Hepatocyte (in vitro differentiated cells): ENCODE data around the gene PNMA8C. TPM values are rescaled to one million over a fixed set of nuclear protein-coding genes. Genes with fewer than 3 reads are reported as not detected.

Experiments used
- DNase-seq: peaks from one replicate; pipeline ENCODE4 v3.0.0-alpha.2; 2016; ENCODE audit warnings: low spot score
- H2AFZ ChIP-seq: fragments of 200-600 bp; sonication (generic); 2 replicates; pipeline ENCODE4 v1.6.0; 2016; ENCODE audit warnings: antibody characterized with exemption, mild to moderate bottlenecking
- H3K27ac ChIP-seq: fragments of 200-600 bp; sonication (generic); 2 replicates; pipeline ENCODE4 v1.5.1; 2016; ENCODE audit warnings: mild to moderate bottlenecking
- H3K27me3 ChIP-seq: fragments of 200-600 bp; sonication (generic); 2 replicates; pipeline ENCODE4 v1.6.1; 2016
- H3K36me3 ChIP-seq: fragments of 200-600 bp; sonication (generic); replicated peaks from 2 replicates; pipeline ENCODE4 v1.5.1; 2016; ENCODE audit warnings: low read depth; ENCODE audit not compliant: insufficient read depth
- H3K4me1 ChIP-seq: fragments of 200-600 bp; sonication (generic); 2 replicates; pipeline ENCODE4 v1.5.1; 2016; ENCODE audit warnings: mild to moderate bottlenecking, moderate library complexity; ENCODE audit not compliant: insufficient read depth
- H3K4me2 ChIP-seq: fragments of 200-600 bp; sonication (generic); 2 replicates; pipeline ENCODE4 v1.6.0; 2016
- H3K4me3 ChIP-seq: fragments of 200-600 bp; sonication (generic); 2 replicates; pipeline ENCODE4 v1.5.1; 2016; ENCODE audit warnings: mild to moderate bottlenecking
- H3K79me2 ChIP-seq: fragments of 200-600 bp; sonication (generic); 2 replicates; pipeline ENCODE4 v1.6.0; 2017; ENCODE audit warnings: mild to moderate bottlenecking
- H3K9me2 ChIP-seq: fragments of 200-600 bp; sonication (generic); replicated peaks from 2 replicates; pipeline ENCODE4 v1.6.0; 2017; ENCODE audit warnings: mild to moderate bottlenecking; ENCODE audit not compliant: insufficient read depth
- H3K9me3 ChIP-seq: fragments of 200-600 bp; sonication (generic); 2 replicates; pipeline ENCODE4 v1.5.1; 2016; ENCODE audit warnings: low read depth, mild to moderate bottlenecking
- H4K20me1 ChIP-seq: fragments of 200-600 bp; sonication (generic); 2 replicates; pipeline ENCODE4 v1.6.0; 2016; ENCODE audit warnings: mild to moderate bottlenecking; ENCODE audit not compliant: insufficient read depth, poor library complexity, severe bottlenecking
- CTCF ChIP-seq: fragments of 200-600 bp; sonication (generic); IDR thresholded peaks from 2 replicates; pipeline ENCODE4 v1.5.1; 2016; ENCODE audit warnings: antibody characterized with exemption, mild to moderate bottlenecking; ENCODE audit not compliant: poor library complexity
- EZH2 ChIP-seq: fragments of 200-600 bp; sonication (generic); IDR thresholded peaks from 2 replicates; pipeline ENCODE4 v1.6.1; 2016; ENCODE audit warnings: antibody characterized with exemption, mild to moderate bottlenecking, borderline replicate concordance
- EZH2phosphoT487 ChIP-seq: fragments of 200-600 bp; sonication (generic); IDR thresholded peaks from one replicate; pipeline ENCODE4 v1.6.1; 2018; ENCODE audit warnings: antibody characterized with exemption, mild to moderate bottlenecking, low read depth, moderate library complexity; ENCODE audit not compliant: unreplicated experiment, severe bottlenecking
- WGBS: methylation state at CpG from one replicate; pipeline ENCODE4 v1.1.6; 2016; ENCODE audit warnings: low lambda C conversion rate; ENCODE audit errors: missing lambda C conversion rate; 5-methylcytosine and 5-hydroxymethylcytosine counted together
- polyA plus RNA-seq: library from polyadenylated mRNA; unstranded; fragments of >200 nt; fragmentation: Nextera tagmentation; extraction: Ambion mirVana; gene quantifications from 2 replicates; pipeline ENCODE4 v1.2.1, GENCODE V29; 2016
- total RNA-seq: library from RNA; depleted of rRNA; stranded (reverse); fragments of >200 nt; gene quantifications from 2 replicates; pipeline ENCODE4 v1.2.3, GENCODE V29; 2014

PNMA8C gene
- total and polyA plus RNA-seq, 2 experiments from 2014 or later, result 0.27 TPM; not detected in 1

GRCh38 chr19:46450737-46451136 lies 22.0 kb upstream of the PNMA8C start:
- Histone ChIP-seq H3K4me1 (no peaks in the 10 kb centered on the region), H2AFZ (no peak overlapping the region), H3K9me3 (no peaks in the 10 kb centered on the region), H3K27ac (no peak overlapping the region), H3K9me2 (no peaks in the 10 kb centered on the region), H3K4me3 (no peak overlapping the region), H3K79me2 (no peaks in the 10 kb centered on the region), H3K4me2 (no peak overlapping the region), H3K27me3 (no peaks in the 10 kb centered on the region), H4K20me1 (no peaks in the 10 kb centered on the region), H3K36me3 (no peaks in the 10 kb centered on the region)
- WGBS, result 86% methylated on average over 5 of the region's 5 CpGs
- TF ChIP-seq CTCF, result no peak
- TF ChIP-seq EZH2phosphoT487, result no peak
- no peak for TF ChIP-seq EZH2
- no peak for DNase-seq

GRCh38 chr19:46449228-46449627 lies 20.5 kb upstream of the PNMA8C start:
- no peaks in the 10 kb centered on the region for H3K27me3 ChIP-seq
- no peaks in the 10 kb centered on the region for H3K36me3 ChIP-seq
- TF ChIP-seq CTCF (no peak), EZH2 (no peak), EZH2phosphoT487 (no peak)
- no peaks in the 10 kb centered on the region for H3K9me3 ChIP-seq
- no peak overlapping the region for H3K4me3 ChIP-seq
- 61% methylated on average over 7 of the region's 7 CpGs for WGBS
- no peaks in the 10 kb centered on the region for H3K79me2 ChIP-seq
- no peaks in the 10 kb centered on the region for H3K9me2 ChIP-seq
- H2AFZ ChIP-seq, result no peak overlapping the region
- no peaks in the 10 kb centered on the region for H4K20me1 ChIP-seq
- no peak for DNase-seq
- H3K27ac ChIP-seq, result no peak overlapping the region
- H3K4me1 ChIP-seq, result no peaks in the 10 kb centered on the region
- H3K4me2 ChIP-seq, result no peak overlapping the region

- no peak overlapping the region for H3K4me3 ChIP-seq
- TF ChIP-seq CTCF (no peak), EZH2phosphoT487 (no peak), EZH2 (no peak)
- H3K9me2 ChIP-seq, result no peaks in the 10 kb centered on the region
- H3K27ac ChIP-seq, result no peak overlapping the region
- no peaks in the 10 kb centered on the region for H3K4me1 ChIP-seq
- 95% methylated on average over 10 of the region's 10 CpGs for WGBS
- H3K36me3 ChIP-seq, result no peaks in the 10 kb centered on the region
- no peak overlapping the region for H2AFZ ChIP-seq
- H4K20me1 ChIP-seq, result no peaks in the 10 kb centered on the region
- H3K27me3 ChIP-seq, result no peaks in the 10 kb centered on the region
- H3K9me3 ChIP-seq, result no peaks in the 10 kb centered on the region
- no peaks in the 10 kb centered on the region for H3K79me2 ChIP-seq
- no peak for DNase-seq
- no peak overlapping the region for H3K4me2 ChIP-seq
Observed at GRCh38 chr19:46448601-46449000, 19.9 kb upstream of the PNMA8C start.

GRCh38 chr19:46447824-46448223 lies 19.1 kb upstream of the PNMA8C start:
- Histone ChIP-seq H4K20me1 (no peaks in the 10 kb centered on the region), H3K4me3 (no peak overlapping the region), H3K9me2 (no peaks in the 10 kb centered on the region), H3K4me1 (peaks cover 1% of the 10 kb centered on the region), H3K4me2 (no peak overlapping the region), H3K27ac (no peak overlapping the region), H3K79me2 (no peaks in the 10 kb centered on the region), H3K9me3 (no peaks in the 10 kb centered on the region), H3K36me3 (no peaks in the 10 kb centered on the region), H2AFZ (no peak overlapping the region), H3K27me3 (no peaks in the 10 kb centered on the region)
- WGBS, result 87% methylated on average over 5 of the region's 5 CpGs
- no peak for DNase-seq
- TF ChIP-seq CTCF (no peak), EZH2 (no peak), EZH2phosphoT487 (no peak)
